ENCODE data around the gene CRB2.
"Not testable (repeated sequence)": the region's sequence is repeated elsewhere in the genome, so short reads cannot be mapped to it uniquely, and the experiment has no call there.

Gene CRB2

GRCh38 chr9:123322273-123323195 lies 33.5 kb upstream of the CRB2 start:
- DNase-seq (ENCODE audit: low spot score in 2 of 2), result no peak
- Histone ChIP-seq H3K27me3 (ENCODE audit: low read depth) (no peaks in the 10 kb centered on the region), H3K4me3 (no peak overlapping the region), H3K36me3 (replicated peaks) (no peaks in the 10 kb centered on the region), H3K4me1 (no peaks in the 10 kb centered on the region), H3K9me3 (no peaks in the 10 kb centered on the region)
- in situ Hi-C loops (cut with MboI; ENCODE audit: low sequenced_read_pairs), result no loop called here

DNA sequence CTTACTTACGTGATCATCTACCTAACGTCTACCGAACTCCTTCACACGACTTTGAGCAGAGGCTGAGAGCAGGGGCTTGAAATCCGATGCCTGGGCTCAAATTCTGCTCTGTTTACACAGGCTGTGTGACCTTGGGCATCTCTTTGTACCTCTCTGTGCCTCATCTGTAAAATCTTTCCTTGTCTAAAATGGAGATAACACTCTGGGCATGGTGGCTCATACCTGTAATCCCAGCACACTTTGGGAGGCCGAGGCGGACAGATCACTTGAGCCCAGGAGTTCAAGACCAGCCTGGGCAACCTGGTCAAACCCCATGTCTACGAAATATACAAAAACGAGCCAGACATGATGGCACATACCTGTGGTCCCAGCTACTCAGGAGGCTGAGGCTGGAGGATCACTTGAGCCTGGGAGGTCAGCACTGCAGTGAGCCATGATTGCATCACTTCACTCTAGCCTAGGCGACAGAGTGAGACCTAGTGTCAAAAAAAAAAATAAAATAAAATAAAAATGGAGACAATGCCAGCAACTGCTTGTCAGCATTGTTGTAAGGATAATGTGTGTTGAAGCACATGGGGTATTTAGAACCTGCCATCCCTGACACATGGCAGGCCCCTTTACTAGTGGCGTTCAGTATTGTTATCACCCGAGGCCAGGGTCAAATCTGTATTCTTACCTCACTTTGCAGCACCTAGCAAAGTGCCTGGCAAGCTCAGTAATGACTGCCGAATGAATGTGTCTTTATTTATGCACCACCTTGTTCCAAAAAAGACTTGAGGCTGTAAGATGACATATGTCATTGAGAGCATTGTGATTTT lies 32.6 kb upstream of the CRB2 start:
- Histone ChIP-seq H3K27me3 (ENCODE audit: low read depth) (no peaks in the 10 kb centered on the region), H3K36me3 (replicated peaks) (no peaks in the 10 kb centered on the region), H3K4me3 (no peak overlapping the region), H3K9me3 (no peaks in the 10 kb centered on the region), H3K4me1 (no peaks in the 10 kb centered on the region)
- DNase-seq (ENCODE audit: low spot score in 2 of 2), result no peak
- in situ Hi-C loops (cut with MboI; ENCODE audit: low sequenced_read_pairs), result no loop called here

- no peak for DNase-seq (ENCODE audit: low spot score in 2 of 2)
- in situ Hi-C loops (cut with MboI; ENCODE audit: low sequenced_read_pairs), result loop anchor here (25.0 kb wide), 1 partner anchor 862 kb away; no protein-coding TSS in a partner anchor
- Histone ChIP-seq H3K9me3 (no peaks in the 10 kb centered on the region), H3K4me3 (no peak overlapping the region), H3K36me3 (replicated peaks) (no peaks in the 10 kb centered on the region), H3K4me1 (no peaks in the 10 kb centered on the region), H3K27me3 (ENCODE audit: low read depth) (no peaks in the 10 kb centered on the region)
Measured at GRCh38 chr9:123324767-123325183, 31.2 kb upstream of the CRB2 start.

GRCh38 chr9:123326187-123326586 lies 29.8 kb upstream of the CRB2 start:
- in situ Hi-C loops (cut with MboI; ENCODE audit: low sequenced_read_pairs), result loop anchor here (25.0 kb wide), 1 partner anchor 864 kb away; no protein-coding TSS in a partner anchor
- Histone ChIP-seq H3K9me3 (no peaks in the 10 kb centered on the region), H3K4me1 (no peaks in the 10 kb centered on the region), H3K27me3 (ENCODE audit: low read depth) (no peaks in the 10 kb centered on the region), H3K36me3 (replicated peaks) (no peaks in the 10 kb centered on the region), H3K4me3 (no peak overlapping the region)
- no peak for DNase-seq (ENCODE audit: low spot score in 2 of 2)

DNA sequence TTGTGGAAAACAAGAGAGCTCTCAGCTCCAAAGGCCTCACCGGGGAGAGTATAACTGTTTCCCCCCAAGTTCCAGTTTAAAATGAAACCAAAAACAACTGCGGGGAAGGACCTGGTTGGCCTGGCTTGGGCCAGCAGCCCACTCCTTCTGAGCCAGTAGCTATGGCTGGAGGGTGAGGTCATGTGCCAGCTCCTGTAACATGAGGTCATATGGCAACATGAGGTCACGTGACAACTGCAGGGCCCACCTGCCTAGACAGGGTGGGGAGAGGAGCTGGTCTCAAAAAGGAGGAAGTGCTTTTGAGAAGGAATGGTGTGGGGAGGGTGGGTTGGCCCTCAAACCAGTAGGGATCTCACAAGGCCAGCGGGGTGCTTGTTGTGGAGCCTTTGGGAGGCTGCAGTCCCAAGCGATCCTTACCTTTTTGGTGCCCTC lies 29.3 kb upstream of the CRB2 start:
- Histone ChIP-seq H3K9me3 (no peaks in the 10 kb centered on the region), H3K27me3 (ENCODE audit: low read depth) (no peaks in the 10 kb centered on the region), H3K4me3 (no peak overlapping the region), H3K4me1 (no peaks in the 10 kb centered on the region), H3K36me3 (replicated peaks) (no peaks in the 10 kb centered on the region)
- no peak for DNase-seq (ENCODE audit: low spot score in 2 of 2)
- in situ Hi-C loops (cut with MboI; ENCODE audit: low sequenced_read_pairs), result loop anchor here (25.0 kb wide), 1 partner anchor 864 kb away; no protein-coding TSS in a partner anchor

DNA sequence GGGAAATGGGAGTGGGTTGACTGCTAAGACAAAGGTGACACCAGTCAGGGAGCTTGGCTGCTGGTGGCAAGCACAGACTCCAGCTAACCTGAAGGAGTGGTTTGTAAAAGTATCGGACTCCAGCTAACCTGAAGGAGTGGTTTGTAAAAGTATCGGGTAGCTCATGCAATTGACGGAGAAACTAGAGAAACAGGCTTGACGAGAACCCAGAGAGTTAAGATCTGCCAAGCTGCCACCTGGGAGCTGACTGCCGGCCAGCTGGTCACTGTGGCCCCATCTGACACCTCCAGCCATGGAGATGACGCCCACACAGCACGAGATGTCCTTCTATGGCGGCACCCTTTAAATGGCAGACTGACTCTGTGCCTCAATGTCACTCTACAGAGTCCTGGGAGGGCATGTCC lies 28.3 kb upstream of the CRB2 start:
- Histone ChIP-seq H3K36me3 (replicated peaks) (no peaks in the 10 kb centered on the region), H3K4me3 (no peak overlapping the region), H3K9me3 (no peaks in the 10 kb centered on the region), H3K4me1 (peaks cover under 1% of the 10 kb centered on the region; the same call in 1 of the 2 replicates), H3K27me3 (ENCODE audit: low read depth) (no peaks in the 10 kb centered on the region)
- no peak for DNase-seq (ENCODE audit: low spot score in 2 of 2)
- in situ Hi-C loops (cut with MboI; ENCODE audit: low sequenced_read_pairs), result loop anchor here (25.0 kb wide), 1 partner anchor 865 kb away; no protein-coding TSS in a partner anchor

GRCh38 chr9:123329329-123329955 lies 26.6 kb upstream of the CRB2 start:
- in situ Hi-C loops (cut with MboI; ENCODE audit: low sequenced_read_pairs), result loop anchor here (25.0 kb wide), 1 partner anchor 867 kb away; no protein-coding TSS in a partner anchor

GRCh38 chr9:123331346-123332060 lies 24.5 kb upstream of the CRB2 start:
- in situ Hi-C loops (cut with MboI; ENCODE audit: low sequenced_read_pairs), result loop anchor here (25.0 kb wide), 1 partner anchor 869 kb away; no protein-coding TSS in a partner anchor
- no peaks in the 10 kb centered on the region for H3K27me3 ChIP-seq (ENCODE audit: low read depth)
- H3K9me3 ChIP-seq, result no peaks in the 10 kb centered on the region
- H3K36me3 ChIP-seq (replicated peaks), result no peaks in the 10 kb centered on the region
- H3K4me3 ChIP-seq, result no peak overlapping the region
- no peak for DNase-seq (ENCODE audit: low spot score in 2 of 2)
- peaks cover 20% of the 10 kb centered on the region for H3K4me1 ChIP-seq

More at GRCh38 chr9:123329329-123329955, 26.6 kb upstream of the CRB2 start:
- no peaks in the 10 kb centered on the region for H3K27me3 ChIP-seq (ENCODE audit: low read depth)
- no peaks in the 10 kb centered on the region for H3K9me3 ChIP-seq
- H3K4me3 ChIP-seq, result no peak overlapping the region
- no peak for DNase-seq (ENCODE audit: low spot score in 2 of 2)
- no peaks in the 10 kb centered on the region for H3K36me3 ChIP-seq (replicated peaks)
- H3K4me1 ChIP-seq, result peaks cover 7% of the 10 kb centered on the region

DNA sequence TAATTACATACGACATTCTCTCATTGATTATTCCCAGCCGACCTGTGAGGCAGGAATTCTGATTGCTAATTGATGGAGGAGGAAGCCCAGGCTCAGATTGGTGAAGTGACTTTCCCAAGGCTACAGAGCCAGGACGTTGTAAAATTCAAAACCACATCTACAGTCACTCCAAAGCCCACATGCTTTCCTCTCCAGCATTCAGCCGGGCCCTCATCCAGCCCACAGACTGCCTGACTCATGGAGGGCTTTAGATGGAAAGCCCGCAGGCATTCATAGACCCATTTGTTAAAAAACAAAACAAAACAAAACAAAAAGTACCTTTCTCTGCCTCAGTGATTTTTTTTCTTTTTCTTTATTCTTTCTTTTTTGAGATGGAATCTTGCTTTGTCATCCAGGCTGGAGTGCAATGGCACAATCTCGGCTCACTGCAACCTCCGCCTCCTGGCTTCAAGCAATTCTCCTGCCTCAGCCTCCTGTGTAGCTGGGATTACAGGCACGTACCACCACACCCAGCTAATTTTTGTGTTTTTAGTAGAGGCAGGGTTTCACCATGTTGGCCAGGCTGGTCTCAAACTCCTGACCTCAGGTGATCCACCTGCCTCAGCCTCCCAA lies 22.8 kb upstream of the CRB2 start:
- in situ Hi-C loops (cut with MboI; ENCODE audit: low sequenced_read_pairs), result loop anchor here (25.0 kb wide), 1 partner anchor 871 kb away; no protein-coding TSS in a partner anchor
- H3K36me3 ChIP-seq (replicated peaks), result not testable (repeated sequence)

DNA sequence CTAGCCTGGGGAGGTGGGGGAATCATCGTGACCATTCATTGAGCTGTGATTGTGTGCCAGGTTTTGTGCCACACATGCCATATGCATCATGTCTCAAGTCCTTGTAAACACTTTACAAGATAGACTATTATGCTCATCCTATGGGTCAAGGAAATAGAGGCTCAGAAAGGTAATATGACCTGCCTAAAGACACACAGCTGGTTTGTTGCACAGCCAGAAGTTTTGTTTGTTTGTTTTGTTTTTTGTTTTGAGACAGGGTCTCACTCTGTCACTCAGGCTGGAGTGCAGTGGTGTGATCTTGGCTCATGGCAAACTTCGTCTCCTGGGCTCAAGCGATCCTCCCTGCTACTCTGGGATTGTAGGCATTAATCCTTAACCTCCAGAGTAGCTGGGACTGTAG lies 21.4 kb upstream of the CRB2 start:
- Histone ChIP-seq H3K4me3 (no peak overlapping the region), H3K36me3 (replicated peaks) (no peaks in the 10 kb centered on the region), H3K4me1 (peaks cover 20% of the 10 kb centered on the region), H3K9me3 (no peaks in the 10 kb centered on the region), H3K27me3 (ENCODE audit: low read depth) (no peaks in the 10 kb centered on the region)
- DNase-seq (ENCODE audit: low spot score in 2 of 2), result no peak
- in situ Hi-C loops (cut with MboI; ENCODE audit: low sequenced_read_pairs), result loop anchor here (25.0 kb wide), 1 partner anchor 872 kb away; no protein-coding TSS in a partner anchor

More for the DNA sequence above, 22.8 kb upstream of the CRB2 start:
- peaks cover 20% of the 10 kb centered on the region for H3K4me1 ChIP-seq
- not testable (repeated sequence) for H3K27me3 ChIP-seq (ENCODE audit: low read depth); H3K9me3 ChIP-seq; H3K4me3 ChIP-seq
- peak in 1 of 2 experiments; percentile 32 for DNase-seq (ENCODE audit: low spot score in 2 of 2)

- Histone ChIP-seq H3K4me3 (no peak overlapping the region), H3K9me3 (no peaks in the 10 kb centered on the region), H3K36me3 (replicated peaks) (no peaks in the 10 kb centered on the region), H3K4me1 (peaks cover 20% of the 10 kb centered on the region), H3K27me3 (ENCODE audit: low read depth) (no peaks in the 10 kb centered on the region)
- in situ Hi-C loops (cut with MboI; ENCODE audit: low sequenced_read_pairs), result loop anchor here (25.0 kb wide), 1 partner anchor 873 kb away; no protein-coding TSS in a partner anchor
- peak in 1 of 2 experiments; percentile 68 for DNase-seq (ENCODE audit: low spot score in 2 of 2)
Measured at GRCh38 chr9:123335193-123335985, 20.6 kb upstream of the CRB2 start.

DNA sequence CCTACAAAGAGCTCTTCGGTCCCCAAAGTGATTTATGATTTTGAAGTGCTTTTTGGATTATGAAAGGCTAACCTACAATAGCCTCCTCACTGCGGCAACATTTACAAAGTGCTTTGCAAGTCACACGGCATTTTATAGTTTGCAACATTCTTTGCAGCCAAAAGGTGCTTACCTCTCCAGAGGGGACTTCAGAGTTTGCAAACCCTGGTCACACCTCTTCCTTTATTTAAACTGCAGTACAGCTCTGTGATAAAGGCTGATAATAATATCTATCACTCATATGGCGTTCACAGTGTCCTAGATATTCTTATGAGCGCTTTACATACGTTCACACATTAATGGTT lies 20.0 kb upstream of the CRB2 start:
- no peaks in the 10 kb centered on the region for H3K27me3 ChIP-seq (ENCODE audit: low read depth)
- peaks cover 20% of the 10 kb centered on the region for H3K4me1 ChIP-seq
- no peaks in the 10 kb centered on the region for H3K9me3 ChIP-seq
- peak in 1 of 2 experiments; percentile 63 for DNase-seq (ENCODE audit: low spot score in 2 of 2)
- H3K4me3 ChIP-seq, result no peak overlapping the region
- in situ Hi-C loops (cut with MboI; ENCODE audit: low sequenced_read_pairs), result loop anchor here (25.0 kb wide), 1 partner anchor 874 kb away; no protein-coding TSS in a partner anchor
- H3K36me3 ChIP-seq (replicated peaks), result no peaks in the 10 kb centered on the region

Data from HAP-1 (cell line).